Fibroblast of the aortic adventitia (primary cell): ENCODE data around the gene TTC9. TPM values are rescaled to one million over a fixed set of nuclear protein-coding genes. Genes with fewer than 3 reads are reported as not detected.

Experiments
- DNase-seq: peaks from one replicate; pipeline ENCODE4 v3.0.0-alpha.2; 2010; ENCODE audit warnings: low read depth
- H3K4me3 ChIP-seq: 2 replicates; pipeline ENCODE4 v1.5.1; 2011; ENCODE audit warnings: low read depth, mild to moderate bottlenecking, control low read depth, low read length, moderate library complexity
- total RNA-seq: library from RNA; depleted of rRNA; stranded (reverse); fragments of >200 nt; gene quantifications from 2 replicates; pipeline ENCODE4 v1.2.3, GENCODE V29; 2012; ENCODE audit warnings: low replicate concordance
- TF ChIP-seq, protein P1 (sequence below): IDR thresholded peaks from 2 replicates; pipeline ENCODE4 v1.5.1; 2011; ENCODE audit warnings: mild to moderate bottlenecking, low read length, control low read depth, inconsistent platforms; ENCODE audit not compliant: insufficient read depth

Gene TTC9
- total RNA-seq: 0.16 and 0.45 TPM in 2 replicates

DNA sequence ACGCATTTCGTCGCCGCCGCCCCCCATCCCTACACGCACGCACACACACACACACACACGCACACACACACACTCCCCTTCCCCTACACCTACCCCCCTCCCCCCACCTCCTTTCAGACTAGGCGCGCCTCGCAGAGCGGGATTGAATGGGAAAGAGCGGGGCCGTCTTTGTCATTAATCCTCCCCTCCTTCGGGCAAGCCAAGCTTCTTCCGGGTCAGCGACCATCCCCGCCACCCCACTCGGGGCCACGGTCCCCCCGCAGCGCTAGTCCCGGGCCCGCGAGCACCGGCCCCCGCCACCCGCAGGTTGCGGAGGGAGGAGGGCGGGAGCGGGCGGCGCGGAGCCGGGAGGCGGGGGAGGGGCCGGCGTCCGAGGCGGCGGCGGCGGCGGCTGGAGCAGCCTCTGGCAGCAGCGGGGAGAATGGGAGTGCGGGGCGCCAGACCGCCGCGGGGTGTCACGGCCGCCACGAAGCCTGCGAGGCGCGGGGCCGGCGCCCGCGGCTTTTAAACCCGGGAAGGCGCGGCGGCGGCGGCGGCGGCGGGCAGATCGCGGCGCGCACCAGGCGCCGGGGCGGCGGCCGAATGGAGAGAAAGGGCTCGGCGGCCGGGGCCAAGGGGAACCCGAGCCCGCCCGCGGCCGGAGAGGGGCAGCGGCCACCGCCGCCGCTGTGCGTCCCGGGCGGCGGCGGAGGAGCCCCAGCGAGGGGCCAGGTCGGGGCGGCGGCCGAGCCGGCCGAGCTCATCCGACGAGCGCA is at the start of gene TTC9:
Gene TTC9 (plus strand): TSS at position 369 of the 755 bp plus-strand sequence. CDS start 214 bp downstream, at position 583.
- peak within 1 kb of the TSS; percentile 64 for H3K4me3 ChIP-seq
- TF ChIP-seq, protein P1, sequence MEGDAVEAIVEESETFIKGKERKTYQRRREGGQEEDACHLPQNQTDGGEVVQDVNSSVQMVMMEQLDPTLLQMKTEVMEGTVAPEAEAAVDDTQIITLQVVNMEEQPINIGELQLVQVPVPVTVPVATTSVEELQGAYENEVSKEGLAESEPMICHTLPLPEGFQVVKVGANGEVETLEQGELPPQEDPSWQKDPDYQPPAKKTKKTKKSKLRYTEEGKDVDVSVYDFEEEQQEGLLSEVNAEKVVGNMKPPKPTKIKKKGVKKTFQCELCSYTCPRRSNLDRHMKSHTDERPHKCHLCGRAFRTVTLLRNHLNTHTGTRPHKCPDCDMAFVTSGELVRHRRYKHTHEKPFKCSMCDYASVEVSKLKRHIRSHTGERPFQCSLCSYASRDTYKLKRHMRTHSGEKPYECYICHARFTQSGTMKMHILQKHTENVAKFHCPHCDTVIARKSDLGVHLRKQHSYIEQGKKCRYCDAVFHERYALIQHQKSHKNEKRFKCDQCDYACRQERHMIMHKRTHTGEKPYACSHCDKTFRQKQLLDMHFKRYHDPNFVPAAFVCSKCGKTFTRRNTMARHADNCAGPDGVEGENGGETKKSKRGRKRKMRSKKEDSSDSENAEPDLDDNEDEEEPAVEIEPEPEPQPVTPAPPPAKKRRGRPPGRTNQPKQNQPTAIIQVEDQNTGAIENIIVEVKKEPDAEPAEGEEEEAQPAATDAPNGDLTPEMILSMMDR: no peak
- no peak for DNase-seq

DNA sequence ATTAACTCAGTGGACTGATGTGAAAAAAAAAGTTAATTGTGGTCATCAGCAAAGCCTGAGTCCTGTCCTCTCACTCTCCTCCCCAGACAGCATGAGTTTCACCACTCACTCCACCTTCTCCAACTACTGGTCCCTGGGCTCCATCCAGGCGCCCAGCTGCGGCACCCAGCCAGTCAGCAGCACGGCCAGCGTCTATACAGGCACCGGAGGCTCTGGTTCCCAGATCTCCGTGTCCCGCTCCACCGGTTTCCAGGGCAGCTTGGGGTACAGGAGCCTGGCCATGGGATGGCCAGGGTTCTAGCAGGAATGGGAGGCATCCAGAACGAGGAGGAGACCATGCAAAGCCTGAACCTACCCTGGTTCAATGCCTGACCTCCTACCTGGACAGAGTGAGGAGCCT is 47.3 kb upstream of the TTC9 start:
- no peak for DNase-seq
- H3K4me3 ChIP-seq: no peak overlapping the region
- TF ChIP-seq, protein P1: no peak

DNA sequence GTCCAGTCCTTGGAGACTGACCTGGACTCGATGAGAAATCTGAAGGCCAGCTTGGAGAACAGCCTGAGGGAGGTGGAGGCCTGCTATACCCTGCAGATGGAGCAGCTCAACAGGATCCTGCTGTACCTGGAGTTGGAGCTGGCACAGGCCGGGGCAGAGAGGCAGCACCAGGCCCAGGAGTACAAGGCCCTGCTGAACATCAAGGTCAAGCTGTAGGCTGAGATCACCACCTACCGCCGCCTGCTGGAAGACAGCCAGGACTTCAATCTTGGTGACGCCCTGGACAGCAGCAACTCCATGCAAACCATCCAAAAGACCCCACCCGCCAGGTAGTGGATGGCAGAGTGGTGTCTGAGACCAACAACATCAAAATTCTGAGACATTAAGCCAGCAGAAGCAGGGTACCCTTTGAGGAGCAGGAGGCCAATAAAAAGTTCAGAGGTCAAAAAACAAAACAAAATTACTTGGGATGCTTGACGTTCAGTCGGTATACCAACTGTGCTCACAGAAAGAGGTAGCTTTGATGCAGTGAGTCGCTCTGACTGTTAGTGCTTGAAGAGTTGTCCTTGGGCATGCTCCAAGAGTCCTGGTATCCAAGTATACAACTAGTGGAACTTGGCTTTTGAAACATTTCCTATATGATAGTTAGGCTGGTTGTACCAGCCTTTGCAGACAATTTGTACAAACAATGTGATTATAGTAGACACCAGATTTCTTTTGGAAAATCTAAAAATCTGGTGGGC is 46.1 kb upstream of the TTC9 start:
- TF ChIP-seq, protein P1: no peak
- DNase-seq: no peak
- no peak overlapping the region for H3K4me3 ChIP-seq

DNA sequence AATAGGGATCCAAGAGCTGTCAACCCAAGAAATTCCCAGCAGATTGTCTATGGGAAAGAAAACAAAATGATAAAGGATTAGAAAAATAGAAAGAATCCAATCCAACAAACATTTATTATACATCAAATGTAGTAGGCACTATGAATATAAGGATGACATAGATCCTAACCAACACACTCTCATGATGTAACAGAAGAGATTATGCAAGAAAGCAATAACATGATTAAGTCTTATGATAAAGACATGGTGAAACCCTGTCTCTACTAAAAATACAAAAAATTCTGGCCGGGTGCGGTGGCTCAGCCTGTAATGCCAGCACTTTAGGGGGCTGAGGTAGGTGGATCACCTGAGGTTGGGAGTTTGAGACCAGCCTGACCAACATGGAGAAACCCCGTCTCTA is 44.0 kb upstream of the TTC9 start:
- TF ChIP-seq, protein P1: no peak

DNA sequence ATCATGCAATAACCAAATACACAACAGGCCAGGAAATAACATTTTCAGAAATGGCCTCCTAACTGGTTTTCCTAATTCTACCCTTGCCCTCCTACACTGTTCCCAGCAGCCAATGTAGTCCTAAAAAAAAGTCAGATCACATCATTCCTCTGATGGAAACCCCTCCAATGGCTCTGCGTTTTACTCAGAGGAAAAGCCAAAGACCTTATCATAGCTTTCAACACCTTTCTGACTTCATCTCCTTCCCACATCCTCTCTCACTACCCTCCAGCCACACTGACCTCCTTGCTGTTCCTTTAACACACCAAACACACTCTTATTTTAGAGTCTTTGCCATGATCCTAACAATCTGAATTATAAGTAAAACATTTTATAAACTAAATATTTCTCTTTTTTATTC is 42.4 kb upstream of the TTC9 start:
- TF ChIP-seq, protein P1: no peak
- peak overlapping the region; percentile 75 for H3K4me3 ChIP-seq

More for the DNA sequence above, 44.0 kb upstream of the TTC9 start:
- H3K4me3 ChIP-seq: no peak overlapping the region
- no peak for DNase-seq

DNA sequence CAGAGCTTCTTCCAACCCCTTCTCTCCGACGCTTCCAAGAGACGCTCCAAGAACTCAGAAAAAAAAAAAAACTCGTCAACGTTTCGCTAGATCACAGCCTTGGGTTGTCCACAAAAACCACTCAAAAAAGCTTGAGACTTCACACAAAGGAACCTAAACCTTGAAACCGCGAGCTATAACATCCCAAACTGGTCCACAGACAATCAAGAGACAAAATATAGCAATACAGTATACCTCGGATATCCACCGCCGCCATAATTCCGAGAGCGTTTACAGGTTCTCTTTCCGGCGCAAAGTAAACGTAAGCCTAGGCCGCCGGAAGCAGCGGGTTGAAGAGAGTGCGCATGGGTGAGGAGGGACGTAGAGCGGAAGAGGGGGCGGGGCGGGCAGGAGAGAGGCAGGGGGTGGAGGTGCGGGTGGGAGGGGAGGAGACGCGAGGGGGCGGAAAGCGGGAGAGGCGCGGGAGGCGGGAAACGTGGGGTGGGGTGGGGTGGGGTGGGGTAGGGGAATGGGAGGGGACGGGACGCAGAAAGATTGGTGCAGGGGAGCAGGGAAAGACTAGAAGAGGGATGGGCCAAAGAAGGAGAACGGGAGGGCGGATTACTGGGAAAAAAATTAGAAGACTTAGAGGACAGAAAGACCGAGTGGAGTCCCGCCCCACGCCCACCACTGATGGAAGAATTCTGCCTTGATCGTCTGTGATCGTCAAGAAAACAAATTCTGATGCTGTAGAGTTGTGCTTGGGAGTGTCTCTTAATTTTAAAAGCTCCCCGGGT is 41.1 kb upstream of the TTC9 start, which contains the start of gene MED6:
Gene MED6 (minus strand): TSS at position 274 of the 776 bp plus-strand sequence. CDS start 18 bp downstream, at position 256.
- TF ChIP-seq, protein P1: no peak
- H3K4me3 ChIP-seq: peak within 1 kb of the TSS; percentile 75
- peak; percentile 86 for DNase-seq

More for the DNA sequence above, 42.4 kb upstream of the TTC9 start:
- no peak for DNase-seq
